Measurements from ENCODE around the gene SPG11.
"Not testable (repeated sequence)": the region's sequence is repeated elsewhere in the genome, so short reads cannot be mapped to it uniquely, and the experiment has no call there.

Gene SPG11

DNA sequence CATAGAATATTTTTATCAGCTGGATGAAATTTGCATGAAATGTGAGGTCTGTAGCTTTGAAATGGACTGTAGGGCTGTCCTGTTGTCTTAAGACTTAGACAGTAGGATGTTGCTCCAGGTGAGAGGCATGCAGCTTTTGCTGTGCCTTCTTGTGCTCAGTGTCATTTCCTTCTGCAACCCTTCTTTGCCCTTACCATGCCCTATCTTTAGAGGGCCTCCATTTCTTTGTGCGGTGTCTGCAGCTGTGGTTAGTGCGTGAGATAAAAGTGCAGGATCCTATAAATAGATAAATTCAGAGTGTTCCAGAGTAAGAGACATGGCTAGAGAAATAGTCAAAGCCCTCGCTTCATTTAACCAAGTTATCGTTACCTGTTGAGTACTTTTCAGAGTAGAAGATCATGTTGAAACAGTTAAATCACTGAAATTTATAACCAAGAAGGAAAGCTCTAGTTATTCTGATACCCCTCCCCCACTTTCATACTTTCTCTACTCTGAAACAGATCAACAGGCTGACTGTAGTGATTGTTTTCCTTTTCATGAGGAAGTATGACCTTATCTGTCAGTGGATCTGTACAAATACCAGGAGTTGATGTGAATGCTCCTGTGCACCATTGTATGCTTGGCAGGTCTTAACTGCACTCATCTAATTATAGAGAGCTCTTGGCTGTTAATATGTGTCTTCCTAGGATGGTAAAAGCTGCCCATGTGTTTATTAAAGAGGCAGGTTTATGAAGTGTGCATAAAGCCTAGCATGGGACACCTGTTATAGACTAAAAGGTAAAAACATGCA, 108.3 kb downstream of the SPG11 start:
- no peak for DNase-seq

DNA sequence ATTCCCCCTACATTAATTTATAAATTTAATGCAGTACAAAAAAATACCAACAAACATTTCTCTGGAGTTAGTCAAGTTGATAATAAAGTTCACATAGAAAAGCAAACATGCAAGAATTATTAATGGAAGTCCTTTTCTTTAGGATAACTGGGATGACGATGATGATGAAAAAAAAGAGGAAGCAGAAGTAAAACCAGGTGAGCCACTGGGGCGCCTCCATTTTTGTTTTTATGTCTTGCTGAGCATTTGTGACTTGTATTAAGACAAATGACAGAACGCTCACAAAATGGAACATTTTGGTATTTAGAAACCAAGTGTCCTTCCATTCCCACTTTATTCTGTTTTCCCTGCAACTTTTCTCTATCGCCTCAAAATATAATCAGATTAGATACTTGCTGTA, 112.7 kb downstream of the SPG11 start:
- no peak for DNase-seq

DNA sequence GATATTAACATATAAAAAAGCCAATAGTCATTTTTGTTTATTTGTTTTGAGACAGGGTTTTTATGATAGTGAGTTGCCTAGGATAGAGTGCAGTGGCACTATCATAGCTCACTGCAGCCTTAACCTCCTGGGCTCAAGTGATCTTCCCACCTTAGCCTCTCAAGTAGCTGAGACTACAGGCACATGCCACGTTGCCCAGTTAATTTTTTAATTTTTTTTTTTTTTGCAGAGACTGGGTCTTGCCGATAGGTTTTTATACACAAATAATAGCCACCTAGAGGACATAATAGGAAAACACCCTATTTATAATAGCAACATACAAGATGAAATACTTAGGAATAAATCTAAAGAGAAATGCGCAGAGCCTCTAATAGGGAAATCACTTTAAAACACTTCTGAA, 113.2 kb downstream of the SPG11 start:
- peak in 1 of 5 donors; percentile 28 for DNase-seq

DNA sequence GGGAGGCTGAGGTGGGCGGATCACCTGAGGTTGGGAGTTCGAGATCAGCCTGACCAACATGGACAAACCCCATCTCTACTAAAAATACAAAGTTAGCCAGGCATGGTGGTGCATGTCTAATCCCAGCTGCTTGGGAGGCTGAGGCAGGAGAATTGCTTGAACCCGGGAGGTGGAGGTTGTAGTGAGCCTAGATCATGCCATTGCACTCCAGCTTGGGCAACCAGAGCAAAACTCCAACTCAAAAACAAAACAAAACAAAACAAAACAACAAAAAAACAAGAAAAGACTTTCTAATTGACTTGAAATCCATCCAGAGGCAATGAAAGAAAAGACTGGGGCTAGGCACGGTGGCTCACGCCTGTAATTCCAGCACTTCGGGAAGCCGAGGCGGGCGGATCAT, 114.3 kb downstream of the SPG11 start:
- DNase-seq: not testable (repeated sequence)

DNA sequence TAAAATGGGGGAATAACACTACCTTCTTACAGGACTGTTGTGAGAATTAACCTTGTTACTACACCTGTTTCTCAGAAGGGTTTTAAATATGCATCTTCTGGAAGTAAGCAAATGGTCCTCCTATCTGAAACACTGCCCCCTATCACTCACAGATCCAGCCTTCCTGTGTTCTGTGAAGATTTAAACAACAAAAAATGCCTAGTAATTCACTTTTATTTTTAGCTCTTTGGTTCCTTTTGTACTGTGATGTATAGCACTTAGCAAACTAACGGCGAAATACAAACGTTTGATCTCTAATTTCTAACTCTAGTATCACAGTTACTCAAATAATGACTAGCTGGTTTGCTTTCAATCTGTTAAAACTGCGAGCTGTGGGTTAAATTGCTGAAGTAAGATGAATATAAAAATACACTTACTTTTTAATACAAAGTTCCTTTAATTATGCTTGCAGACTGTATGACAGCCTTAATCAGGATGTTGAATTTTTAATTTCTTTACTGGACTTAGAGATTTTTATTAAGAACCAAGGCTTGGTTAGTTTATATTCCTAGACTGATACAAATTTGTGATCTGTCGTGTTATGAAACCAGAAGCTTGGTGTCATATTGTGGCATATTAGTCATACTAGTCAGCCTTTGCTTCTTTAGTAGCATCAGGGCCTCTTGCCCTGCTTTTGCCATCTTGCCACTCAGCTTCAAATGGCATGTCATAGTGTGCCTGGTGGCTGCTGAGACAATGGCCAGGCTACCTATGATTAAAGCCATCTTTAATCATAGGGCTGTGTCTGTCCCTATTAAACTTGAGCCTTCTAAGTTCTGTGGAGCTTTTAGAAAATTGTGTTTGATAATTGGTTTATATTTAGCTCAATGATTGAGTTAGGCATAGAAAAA, 117.3 kb downstream of the SPG11 start:
- DNase-seq: peak in 1 of 5 donors; percentile 85

DNA sequence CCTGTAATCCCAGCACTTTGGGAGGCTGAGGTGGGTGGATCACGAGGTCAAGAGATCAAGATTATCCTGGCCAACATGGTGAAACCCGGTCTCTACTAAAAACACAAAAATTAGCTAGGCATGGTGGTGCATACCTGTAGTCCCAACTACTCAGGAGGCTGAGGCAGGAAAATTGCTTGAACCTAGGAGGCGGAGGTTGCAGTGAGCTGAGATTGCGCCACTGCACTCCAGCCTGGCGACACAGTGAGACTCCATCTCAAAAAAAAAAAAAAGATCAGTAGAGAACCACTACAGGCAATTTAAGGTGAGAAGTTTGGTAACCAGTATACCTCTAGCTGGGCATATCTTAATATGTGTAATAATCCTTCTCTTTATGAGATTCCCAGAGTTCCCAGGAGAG, 118.7 kb downstream of the SPG11 start:
- DNase-seq: not testable (repeated sequence)

DNA sequence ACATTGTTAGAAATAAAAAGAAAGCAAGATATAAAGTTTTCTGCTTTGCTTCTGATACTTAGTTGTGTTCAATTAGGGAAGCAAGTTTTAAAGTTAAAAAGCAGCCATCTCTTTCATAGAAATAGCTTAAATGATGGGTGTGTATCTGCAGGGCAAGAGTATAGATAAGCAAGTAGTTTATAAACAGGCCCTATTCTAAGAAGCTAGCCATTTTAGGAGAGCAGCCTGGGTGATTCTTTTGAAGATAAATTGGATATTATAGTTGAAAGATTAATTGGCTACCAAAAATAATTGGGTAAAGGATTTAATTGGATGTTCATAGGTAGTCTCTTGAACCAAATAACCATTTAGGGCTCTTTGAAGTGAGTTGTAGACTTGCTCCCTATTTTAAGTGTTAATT, 120.9 kb downstream of the SPG11 start:
- DNase-seq: no peak

DNA sequence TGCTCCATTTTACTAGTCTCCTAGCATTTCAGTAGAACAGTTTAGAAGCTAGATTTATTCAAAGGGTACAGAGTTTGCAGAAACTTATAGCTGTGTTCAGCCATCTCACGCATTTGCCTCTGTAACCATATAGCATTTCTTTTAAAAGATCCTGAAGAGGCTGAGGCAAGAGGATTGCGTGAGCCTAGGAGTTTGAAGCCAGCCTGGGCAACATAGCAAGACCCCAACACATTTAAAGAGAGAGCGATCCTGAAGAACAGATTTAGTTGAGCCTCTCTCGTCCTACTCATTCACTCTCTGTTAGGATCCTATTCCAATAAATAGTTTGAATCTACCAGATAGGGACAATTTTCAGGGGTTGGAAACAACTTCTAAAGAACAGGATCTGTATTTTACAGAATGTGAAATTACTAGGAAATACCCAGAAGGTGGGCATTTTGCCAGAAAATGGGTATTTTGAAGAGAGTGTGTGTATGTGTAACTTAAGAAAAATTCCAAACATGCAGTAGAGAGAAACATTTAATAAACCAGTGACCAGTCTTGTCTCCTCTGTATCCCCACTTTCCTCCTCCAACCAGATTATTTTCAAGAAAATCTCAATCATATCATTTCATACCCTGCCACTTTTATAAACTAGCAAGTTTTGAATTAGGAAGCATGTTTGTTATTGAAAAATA, 122.0 kb downstream of the SPG11 start:
- no peak for DNase-seq

DNA sequence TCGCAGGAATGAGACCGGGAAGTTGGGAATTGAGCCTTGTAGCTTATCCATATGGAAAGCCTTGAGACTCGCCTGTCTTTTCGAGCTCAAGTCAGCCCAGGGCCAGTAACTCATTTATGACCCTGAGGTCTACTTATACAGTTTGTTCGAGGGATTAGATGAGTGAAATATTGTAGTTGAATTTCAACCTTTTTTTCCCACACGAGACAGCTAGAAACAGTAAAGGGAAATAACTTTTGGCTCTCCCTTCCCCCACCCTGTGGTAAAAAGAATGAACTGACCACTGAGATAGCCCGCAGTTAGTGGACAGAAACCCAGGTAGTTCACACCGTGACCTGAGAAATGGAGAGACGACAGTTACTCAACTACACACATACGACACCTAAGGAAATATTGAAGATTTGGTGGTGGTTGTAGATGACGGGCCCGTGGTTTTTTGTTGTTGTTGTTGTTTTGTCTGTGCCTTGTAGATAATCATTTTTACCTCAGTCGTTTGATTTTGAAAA, 125.7 kb downstream of the SPG11 start:
- DNase-seq: peak in 1 of 5 donors; percentile 35

DNA sequence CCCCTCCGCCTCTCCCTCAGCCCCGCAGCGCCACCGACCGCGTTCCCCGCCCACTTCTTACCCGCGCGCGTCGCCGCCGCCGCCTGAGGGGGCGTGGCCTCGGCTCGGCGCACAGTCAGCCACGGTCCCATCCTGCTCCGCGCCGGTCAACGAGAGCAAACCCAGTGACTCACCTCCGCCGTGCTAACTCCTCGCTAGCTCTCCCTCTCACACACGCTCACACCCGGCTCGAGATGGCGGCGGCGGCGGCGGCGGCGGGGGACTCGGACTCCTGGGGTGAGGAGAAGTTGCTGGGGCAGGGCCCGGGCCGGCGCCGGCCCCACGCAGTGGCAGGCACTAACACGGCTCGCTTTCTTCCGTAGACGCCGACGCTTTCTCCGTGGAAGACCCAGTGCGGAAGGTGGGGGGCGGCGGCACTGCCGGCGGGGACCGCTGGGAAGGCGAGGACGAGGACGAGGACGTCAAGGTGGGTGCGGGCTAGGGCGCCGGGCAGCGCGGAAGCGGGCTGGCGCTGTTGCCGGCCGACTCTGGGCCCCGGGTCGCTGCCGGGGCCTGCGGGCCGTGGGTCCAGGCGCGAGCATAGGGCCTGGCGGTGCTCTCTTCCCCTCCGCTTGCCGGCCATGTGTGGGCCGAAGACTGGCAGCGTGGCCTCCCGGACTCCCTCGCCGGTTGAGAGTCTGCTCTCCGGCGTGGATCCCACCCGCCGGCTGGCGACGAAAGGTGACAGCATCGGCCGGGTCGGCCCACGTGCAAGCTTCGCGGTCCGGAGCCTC, 126.3 kb downstream of the SPG11 start, which contains the start of gene EIF3J:
EIF3J (plus strand) TSS at position 186 of the 773 bp plus-strand sequence; CDS start at position 234, 48 bp downstream.
- DNase-seq: peak; percentile 91 to 97 (median 92)

DNA sequence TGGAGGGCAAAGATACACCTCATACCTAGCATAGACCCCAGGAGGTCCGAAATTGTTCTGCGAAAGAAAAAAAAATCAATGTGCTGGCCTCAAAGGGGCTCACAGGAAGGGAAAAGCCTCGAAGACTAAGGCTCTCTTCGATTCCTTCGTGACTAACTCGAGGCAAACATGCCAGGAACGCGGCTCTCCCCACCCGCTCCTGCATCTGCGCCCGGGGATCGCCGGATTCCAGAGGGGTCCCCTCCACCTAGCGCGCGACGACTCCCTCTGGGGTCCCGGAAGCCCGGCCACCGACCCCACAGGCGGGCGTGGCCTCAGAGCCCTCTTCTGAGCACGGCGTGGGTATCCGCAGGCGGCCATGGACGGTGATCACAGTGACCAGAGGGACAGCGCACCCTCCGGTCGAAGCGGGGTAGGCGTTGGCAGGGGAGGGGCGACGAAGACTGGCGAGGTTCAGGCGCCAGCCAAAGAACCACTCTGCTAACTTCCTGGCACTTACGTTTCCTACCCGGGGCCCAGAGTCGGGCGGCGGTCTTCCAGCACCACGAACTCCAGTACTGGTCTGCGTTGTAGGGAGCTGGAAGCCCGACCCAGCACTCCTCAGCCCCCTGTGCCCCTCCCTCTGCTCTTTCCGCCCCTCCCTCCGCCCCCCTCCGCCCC, 127.0 kb downstream of the SPG11 start:
- DNase-seq: no peak

DNA sequence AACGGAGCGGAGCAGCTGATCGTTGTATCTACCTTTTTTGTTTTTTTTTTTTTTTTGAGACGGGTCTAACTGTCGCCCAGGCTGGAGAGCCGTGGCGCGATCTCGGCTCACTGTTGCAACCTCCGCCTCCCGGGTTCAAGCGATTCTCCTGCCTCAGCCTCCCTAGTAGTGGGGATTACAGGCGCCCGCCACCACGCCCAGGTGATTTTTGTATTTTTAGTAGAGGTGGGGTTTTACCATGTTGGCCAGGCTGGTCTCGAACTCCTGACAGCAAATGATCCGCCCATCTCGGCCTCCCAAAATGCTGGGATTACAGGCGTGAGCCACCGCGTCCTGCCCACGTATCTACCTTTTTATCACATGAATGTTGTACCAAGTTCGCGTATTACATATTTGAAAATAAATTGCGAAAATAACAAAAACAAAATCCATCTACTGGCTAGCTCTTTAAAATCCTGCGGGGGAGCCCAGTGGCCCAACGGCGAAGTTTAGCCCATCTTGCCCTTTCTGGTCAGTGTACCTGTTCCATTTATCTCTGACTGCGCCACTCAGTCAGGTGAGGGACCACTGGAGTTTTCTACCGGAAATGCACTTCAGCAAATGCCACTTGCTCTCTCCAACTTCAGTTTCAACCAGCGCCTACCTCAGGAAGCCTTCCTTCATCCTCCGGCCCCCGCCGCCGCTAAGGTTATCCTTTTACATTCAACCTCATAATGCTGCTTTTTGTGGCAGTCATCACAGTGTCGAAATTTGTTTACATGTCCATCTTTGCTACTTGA, 127.8 kb downstream of the SPG11 start:
- peak in 1 of 5 donors; percentile 37 for DNase-seq

DNA sequence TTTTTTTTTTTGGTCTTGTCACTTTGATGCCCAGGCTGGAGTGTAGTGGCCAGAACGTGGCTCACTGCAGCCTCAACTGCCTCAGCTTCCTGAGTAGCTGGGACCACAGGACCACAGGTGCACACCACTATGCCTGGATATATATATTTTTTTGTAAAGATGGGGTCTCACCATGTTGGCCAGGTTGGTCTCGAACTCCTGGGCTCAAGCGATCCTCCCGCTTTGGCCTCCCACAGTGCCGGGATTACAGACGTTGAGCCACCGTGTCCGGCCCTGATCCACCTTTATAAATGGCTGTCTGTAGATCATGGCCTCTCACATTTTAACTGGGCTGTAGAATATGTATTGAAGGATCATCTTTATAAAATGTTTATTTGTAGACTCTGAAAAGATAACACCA, 128.4 kb downstream of the SPG11 start:
- no peak for DNase-seq

DNA sequence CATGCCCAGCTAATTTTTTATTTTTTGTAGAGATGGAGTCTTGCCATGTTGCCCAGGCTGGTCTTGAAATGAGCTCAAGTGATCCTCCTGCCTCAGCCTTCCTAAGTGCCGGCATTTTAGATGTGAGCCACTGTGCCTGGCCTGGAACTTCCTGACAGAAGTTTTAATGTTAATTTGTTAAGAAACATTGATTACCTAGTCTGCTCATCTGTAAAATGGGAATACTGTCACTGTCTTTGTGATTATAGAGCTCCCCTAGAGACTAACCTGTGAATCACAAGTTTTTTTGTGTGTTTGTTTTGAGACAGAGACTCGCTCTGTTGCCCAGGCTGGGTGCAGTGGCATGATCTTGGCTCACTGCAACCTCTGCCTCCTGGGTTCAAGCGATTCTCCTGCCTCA, 130.8 kb downstream of the SPG11 start:
- no peak for DNase-seq

DNA sequence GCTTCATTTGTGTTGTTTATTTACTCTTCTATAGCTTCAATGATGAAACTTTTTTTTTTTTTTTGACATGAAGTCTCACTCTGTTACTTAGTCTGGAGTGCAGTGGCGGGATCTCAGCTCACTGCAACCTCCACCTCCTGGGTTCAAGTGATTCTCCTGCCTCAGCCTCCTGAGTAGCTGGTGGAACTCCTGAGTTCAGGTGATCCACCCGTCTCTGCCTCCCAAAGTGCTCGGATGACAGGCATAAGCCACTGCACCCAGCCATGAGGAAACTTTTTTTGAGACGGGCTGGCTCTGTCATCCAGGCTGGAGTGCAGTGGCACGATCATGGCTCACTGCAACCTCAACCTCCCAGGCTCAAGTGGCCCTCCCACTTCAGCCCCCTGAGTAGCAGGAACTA, 131.2 kb downstream of the SPG11 start:
- DNase-seq: not testable (repeated sequence)

DNA sequence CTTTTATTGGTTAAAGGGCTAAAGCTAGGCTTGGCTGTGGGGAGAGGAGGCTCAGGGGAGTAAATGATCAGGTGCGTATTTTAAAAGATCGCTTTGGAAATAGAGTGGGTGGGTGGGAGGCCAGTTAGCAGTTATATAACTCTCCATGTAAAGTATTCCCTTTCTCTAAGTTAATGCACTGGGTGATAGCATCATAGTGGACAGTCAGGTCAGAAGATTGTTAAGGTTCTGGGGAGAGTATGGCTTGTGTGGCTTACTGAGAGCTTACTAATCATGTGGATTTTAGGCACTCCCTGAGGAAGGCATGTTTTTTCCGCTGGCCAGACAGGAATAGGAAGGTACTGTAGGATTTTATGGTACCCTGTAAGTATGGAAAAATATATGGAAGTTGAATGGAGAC, 132.8 kb downstream of the SPG11 start:
- DNase-seq: no peak

DNA sequence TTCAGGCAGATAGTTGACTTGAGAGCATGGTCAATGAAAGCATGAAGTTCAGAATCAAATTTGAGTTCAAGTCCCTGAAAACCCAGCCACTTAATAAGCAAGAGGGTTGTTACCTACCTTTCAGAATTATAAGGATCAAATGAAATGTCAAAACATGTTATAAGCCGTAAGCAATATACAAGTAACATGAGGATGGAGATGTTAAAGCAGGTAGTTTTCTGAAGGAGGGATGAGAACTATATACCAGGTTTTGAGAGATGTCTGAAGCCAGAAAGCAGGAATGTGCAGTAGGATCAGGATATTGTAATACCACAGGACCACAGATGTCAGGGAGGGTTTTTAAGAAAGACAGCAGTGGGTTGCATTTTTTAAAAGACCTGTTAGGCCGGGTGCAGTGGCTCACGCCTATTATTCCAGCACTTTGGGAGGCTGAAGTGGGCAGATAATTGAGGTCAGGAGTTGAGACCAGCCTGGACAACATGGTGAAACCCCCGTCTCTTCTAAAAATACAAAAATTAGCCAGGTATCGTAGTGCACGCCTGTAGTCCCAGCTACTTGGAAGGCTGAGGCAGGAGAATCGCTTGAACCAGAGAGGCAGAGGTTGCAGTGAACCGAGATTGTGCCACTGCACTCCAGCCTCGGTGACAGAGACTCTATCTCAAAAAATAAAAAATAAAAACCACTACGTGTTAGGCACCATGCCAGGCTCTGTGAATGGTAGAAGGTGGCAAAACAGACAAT, 133.4 kb downstream of the SPG11 start:
- DNase-seq: no peak

DNA sequence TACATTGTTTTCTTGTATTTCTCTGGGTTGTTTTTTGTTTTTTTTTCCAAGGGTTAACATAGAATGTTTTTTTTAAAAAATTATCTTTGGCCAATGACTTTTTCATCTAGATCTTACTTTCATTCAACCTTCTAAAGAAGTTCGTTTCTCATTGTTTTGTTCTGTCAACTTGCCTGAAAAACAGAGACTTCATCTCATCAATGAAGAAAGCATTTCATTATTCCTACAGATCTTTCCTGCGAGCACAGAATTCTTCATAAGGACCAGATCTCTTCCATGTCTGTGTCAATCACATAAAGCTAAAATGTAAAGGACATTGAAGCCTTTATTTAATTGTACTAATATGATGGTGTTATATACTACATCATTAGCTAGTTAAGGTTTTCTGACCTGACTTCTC, 136.2 kb downstream of the SPG11 start:
- no peak for DNase-seq

DNA sequence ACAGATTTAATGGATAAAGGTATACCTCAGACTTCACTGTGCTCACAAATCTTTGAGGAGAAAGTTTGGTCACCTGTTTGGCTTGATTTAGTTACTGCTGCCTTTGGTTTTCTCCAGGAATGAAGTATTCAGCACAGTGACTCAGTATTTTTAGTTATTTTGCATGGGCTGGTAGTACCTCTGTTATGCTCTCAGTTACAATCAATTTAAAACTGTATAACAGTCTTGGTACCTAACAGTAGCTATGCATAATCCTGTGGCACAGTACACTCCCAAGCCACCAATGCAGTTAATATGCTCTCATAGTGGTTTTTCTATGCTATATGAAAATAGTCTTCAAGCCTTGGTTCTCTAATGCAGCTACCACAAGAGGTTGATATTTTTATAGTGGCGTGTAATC, 138.4 kb downstream of the SPG11 start:
- no peak for DNase-seq

DNA sequence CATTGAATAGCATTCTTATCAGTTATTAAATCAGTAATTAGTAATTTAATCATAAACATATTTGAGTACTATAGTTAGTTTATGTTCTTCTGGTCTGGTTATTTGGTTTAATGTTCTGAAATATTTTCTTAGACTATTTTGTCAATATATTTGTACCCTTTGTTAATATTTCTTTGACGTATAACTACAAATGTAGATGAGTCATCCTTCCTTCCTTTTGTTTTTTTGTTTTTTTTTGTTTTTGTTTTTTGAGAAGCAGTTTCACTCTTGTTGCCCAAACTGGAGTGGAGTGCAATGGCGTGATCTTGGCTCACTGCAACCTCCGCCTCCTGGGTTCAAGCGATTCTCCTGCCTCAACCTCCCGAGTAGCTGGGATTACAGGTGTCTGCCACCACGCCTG, 143.9 kb downstream of the SPG11 start:
- no peak for DNase-seq

All from T-helper 1 cell (primary cell).